ENCODE measurements around the gene RNPS1. TPM values are rescaled to one million over a fixed set of nuclear protein-coding genes. Genes with fewer than 3 reads are reported as not detected.

RNPS1 gene, protein sequence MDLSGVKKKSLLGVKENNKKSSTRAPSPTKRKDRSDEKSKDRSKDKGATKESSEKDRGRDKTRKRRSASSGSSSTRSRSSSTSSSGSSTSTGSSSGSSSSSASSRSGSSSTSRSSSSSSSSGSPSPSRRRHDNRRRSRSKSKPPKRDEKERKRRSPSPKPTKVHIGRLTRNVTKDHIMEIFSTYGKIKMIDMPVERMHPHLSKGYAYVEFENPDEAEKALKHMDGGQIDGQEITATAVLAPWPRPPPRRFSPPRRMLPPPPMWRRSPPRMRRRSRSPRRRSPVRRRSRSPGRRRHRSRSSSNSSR
- 114 TPM for total RNA-seq

DNA sequence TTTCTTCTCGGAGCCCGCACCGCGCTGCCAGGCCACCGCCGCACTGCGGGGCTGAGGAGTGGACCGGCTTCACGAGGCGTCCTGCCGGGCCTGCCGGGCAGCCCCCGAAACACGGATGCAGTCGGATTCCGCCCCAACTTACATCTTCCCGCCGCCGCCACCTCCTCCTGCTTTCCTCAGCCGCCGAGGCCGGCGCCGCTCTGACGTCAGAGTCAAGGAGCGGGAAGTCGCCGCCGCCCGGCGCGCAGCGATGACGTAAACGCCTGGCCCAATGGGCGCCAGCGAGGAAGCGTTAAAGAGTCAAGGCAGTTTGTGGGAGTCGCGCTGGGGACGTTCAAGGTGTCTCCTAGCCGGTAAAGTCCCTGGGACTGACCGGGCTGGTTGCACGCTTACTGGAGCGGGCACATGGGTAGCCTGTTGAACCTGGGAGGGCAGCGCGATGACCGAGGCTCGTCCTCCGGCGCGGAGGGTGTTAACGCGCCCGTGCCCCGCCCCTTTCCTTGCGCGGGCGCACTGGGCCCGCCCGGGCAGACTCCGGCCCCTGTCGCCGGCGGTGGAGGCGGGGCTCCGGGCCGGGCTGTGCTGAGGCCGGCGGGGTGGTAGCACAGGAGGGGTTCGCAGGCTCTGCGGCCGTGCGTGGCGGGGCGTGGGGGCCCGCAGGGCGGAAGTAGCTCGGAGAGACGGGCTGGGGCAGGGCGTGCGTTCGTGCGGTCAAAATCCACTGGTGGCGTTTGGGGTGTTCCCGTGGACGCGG lies at the start of gene RNPS1:
TSS of gene RNPS1 (minus strand) at position 214 of the 754 bp plus-strand sequence. CDS start 3,483 bp downstream, outside the sequence.
- peak; percentile 97 for DNase-seq (ENCODE audit: low spot score)

DNA sequence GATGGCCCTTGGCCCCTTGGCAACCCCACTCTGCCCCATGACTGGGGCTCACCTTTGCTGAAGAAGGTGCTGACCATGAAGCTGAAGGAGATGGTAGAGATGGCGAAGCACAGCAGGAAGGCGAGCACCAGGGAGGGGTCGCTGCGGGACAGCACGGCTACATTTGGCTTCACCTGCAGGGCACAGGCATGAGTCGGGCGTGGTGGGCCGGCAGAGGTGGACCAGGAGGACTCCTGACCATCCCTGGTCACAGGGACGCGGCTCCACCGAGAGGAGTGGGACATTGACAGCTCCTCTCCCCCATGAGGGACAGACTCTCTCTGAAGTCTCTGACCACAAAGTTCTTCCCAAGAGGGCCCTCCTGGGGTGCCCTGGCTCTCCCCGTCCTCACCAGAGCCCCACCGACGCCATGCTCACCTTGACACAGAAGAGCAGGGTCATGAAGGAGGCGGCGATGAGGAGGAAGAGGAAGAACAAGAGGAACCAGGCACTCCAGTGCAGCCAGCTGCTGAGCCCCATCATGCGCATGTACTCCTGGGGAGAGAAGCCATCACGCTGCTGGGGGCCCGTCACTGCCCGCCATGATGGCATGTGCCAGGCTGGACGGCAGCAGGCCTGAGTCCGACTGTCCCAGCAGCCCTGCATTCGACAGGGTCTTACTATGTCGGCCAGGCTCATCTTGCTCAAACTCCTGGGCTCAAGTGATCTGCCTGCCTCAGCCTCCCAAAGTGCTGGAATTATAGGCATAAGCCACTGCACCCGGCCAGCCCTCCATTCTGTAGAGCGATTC lies 49.5 kb upstream of the RNPS1 start:
- DNase-seq (ENCODE audit: low spot score) = no peak

DNA sequence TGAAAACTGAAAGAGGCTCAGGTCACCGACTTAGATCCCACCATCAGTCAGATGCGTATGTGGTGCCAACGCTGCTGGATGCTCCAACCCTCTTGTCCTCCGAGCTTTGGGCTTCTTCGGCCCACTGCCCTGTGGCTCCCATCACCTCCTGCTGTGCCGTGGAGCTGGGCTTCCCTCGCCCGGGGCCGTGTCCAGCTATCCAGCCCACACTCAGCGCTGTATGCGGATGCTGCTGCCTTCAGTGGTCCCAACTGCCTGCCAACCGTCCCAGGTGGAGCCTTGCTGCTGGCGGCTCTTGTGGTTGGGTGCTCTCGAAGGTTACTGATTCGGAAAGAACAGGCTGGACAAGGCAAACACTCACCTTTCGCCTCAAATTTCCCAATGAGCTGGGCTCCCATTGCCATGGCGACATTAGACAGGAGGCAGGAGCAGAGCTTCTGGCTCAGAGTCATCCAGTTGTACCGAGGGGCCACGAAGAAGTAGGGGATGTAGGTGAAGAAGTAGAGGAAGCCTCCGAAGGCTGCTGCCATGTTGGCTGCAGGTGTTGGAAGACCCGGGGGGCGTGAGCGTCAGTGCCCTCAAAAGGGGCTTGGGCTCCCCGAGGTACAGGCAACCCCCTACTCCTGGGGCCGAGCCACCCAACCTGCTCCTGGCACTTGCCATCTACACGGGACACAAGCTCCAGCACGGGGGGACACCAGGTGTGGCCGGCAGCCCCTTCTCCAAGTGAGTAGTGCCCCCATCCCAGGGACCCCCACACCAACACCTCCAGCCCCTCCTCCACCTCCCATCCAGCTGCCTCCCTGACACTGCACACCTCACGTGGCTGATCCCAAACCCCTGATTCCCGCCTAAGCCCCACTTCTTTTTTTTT lies 40.4 kb upstream of the RNPS1 start:
- no peak for DNase-seq (ENCODE audit: low spot score)

DNA sequence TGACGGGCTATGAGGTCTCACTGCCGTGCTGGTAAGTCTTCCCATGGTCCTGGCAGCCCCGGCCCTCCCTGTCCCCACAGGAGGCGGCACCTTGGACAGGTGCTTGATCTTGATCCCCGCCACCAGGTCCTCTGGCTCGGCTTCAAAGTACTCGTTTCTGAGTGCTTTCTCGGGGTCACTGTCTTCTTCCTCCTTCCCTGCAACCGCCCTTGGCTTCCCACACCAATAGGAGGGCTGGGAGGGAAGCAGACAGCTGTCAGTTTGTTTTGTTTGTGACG lies 31.9 kb upstream of the RNPS1 start:
- DNase-seq (ENCODE audit: low spot score) = no peak

DNA sequence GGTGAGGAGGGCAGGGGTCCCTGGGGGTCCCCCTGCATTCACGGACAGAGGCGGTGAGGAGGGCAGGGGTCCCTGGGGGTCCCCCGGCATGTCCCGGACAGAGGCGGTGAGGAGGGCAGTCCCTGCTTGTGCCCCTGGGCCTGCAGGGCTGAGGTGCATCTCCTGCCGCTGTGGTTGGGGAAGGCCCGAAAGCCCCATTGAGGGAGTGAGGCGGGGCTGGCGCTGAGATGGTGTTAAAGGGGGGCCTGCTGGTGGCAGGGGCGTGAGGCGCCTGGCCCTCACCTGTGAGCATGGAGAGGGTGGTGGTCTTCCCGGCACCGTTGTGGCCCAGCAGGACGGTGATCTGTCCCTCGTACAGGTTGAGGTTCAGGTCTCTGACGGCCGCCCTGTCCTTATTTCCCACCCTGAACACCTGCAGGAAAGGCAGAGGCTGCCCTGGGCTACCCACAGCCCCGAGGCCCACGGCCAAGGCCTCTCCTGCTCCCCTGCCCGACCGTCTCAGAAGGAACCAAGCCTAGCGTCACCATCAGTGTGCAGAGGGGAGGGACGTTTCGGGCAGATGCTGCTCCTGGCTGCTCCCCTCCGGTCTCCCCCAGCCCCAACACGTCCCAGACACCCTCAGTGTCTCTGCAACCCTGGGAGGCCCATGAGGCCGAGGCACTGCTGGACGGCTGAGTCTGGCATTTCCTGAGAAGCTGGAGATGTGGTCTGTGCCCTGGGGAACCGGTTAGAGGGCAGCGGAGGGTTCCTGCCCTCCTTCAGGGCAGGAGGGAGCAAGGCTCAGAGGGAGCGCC lies 31.4 kb upstream of the RNPS1 start:
- DNase-seq (ENCODE audit: low spot score) = no peak

DNA sequence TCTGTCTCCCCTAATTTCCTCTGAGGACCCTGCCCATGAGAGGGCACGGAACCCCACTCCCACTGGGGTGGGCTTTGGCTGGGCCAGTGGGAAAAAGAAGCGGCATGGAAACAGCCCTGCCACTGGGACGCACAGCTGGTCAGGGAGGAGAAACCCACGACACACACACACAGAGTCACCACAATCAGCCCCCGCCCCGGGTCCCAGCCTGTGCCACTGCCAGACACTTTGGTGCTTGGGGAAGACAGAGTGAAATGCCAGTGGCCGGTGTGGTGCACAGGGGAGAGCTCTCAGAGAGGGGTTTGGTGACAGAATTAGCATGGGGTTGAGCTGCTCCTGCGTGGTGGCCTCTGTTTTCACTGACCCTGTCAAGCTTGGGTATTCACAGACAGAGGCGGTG lies 30.7 kb upstream of the RNPS1 start:
- DNase-seq (ENCODE audit: low spot score) = no peak

DNA sequence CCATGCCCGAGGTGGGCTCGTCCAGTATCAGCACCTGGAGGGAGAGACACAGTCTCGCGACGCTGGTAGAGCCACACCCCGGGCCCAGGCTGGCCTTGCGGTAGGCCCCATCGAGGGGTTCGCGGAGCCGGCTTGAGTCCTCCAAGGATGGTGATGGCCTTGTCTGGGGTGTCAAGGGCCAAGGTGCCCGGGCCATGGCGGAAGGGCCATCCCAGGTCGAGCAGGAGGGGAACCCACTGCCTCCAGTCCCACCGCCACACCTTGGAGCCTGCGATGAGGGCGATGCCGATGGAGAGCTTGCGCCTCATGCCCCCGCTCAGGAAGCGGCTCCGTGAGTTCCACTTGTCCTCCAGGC lies 29.6 kb upstream of the RNPS1 start:
- DNase-seq (ENCODE audit: low spot score) = no peak

DNA sequence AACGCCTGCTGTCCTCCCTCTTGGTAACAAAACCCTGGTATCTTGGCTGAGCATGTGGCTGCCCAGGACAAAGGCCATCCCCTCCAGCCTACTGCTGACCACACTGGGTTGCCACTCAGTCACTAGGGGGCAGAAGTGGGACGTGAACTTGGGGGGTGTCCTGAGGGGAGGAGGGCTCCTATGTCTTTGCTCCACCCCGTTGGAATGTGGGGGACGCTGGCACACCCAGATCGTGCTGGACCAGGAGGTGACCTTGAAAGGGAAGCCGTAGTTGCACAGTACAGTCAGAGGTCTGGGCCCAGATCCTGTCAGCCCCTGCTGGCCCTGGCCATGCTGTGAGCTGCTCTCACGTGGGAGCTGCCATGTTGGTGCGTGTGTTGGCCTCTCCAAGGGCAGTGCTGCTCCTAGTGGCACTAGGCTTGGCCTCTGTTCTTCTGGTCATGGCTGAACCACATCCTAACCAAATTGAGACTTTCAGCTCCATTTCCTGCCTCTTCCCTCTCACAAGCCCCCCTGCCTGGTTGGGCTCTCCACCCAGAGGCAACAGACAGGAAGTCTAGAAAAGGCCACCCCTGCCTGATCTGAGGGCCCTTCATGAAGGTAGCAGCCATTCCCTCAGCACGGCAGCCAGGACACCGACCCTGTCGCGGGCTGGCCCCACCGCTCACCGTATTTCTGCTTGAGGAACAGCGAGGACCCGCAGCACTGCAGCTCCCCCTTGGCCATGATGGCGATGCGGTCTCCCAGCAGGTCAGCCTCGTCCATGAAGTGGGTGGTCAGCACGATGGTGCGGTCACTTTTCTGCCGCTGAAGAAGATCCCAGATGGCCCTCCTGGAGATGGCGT lies 29.0 kb upstream of the RNPS1 start:
- no peak for DNase-seq (ENCODE audit: low spot score)

DNA sequence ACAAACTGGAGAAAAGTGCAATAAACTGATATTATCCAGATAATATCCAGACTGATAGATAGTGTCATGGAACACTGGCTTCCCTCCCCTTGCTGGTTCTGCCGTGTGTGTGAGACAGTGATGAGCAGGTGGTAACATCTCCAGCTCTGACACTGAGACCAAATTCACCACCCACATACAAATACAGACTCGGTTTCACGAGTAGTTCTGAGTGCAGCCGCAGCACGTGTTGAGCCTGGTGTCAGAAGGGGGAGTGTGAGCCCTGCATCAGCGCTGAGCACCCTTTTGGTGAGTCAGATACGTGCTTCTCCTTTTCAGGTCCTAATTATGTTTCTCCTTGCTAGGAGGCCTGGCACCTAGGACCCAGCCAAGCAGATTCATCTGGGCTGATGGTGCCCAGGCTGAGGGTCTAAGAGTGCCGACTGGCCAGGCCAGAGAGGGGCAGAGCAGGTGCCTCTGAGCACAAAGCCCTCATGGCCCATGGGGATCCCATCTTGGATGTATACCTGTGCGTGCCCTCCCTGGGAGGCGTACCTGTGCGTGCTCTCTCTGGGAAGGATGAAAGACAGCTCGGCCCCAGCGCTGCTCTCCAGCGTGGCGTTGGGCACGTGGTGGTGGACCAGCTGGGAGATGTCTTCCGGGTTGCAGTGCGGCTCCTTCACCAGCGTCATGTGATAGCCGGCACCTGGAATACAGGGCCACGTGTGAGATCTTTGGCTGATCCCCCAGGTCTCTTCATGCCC lies 27.3 kb upstream of the RNPS1 start:
- DNase-seq (ENCODE audit: low spot score) = no peak

DNA sequence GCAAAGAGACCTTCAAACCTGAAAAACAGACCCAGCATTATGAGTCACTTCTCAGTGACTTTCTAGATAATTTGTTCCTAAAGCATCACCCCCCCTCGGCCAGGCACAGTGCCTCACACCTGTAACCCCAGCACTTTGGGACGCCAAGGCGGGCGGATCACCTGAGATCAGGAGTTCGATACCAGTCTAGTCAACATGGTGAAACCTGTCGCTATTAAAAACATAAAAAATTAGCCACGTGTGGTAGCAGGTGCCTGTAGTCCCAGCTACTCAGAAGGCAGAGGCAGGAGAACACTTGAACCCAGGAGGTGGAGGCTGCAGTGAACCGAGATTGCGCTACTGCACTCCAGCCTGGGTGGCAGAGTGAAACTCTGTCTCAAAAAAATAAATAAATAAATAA lies 24.3 kb upstream of the RNPS1 start:
- no peak for DNase-seq (ENCODE audit: low spot score)

DNA sequence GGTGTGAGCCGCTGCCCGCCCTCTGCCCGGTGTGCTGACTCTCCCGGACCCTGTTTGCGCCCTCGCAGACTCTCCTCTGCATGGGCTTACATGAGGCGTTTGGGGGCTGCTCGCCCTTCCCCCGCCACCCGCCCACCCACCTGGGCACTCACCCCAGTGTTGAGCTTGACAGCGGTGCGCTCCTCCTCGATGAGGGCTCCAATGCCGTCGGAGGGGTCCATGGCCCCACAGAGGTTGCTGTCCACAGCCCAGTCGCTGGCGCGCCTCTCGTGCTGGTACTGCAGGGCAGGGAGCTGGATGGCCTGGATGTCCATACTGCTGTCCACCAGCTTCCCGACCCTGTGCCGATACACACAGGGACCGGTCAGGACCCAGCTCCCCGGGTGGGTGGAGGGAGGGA lies 21.4 kb upstream of the RNPS1 start:
- no peak for DNase-seq (ENCODE audit: low spot score)

DNA sequence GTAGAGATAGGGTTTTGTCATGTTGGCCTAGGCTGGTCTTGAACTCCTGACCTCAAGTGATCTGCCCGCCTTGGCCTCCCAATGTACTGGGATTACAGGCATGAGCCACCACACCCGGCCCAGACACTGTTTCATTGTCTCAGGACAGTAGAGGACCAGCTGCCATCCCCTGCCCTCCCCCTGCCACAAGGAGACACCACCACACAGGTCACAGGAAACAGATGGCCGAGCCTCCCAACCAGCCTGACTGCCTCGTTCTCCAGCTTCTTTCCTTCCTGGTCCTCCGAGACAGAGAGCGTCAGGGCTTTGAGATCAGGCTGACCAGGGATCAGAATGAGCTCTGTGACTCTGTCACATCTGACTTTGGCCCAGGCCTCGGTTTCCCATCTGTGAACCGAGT lies 20.8 kb upstream of the RNPS1 start:
- DNase-seq (ENCODE audit: low spot score) = no peak

DNA sequence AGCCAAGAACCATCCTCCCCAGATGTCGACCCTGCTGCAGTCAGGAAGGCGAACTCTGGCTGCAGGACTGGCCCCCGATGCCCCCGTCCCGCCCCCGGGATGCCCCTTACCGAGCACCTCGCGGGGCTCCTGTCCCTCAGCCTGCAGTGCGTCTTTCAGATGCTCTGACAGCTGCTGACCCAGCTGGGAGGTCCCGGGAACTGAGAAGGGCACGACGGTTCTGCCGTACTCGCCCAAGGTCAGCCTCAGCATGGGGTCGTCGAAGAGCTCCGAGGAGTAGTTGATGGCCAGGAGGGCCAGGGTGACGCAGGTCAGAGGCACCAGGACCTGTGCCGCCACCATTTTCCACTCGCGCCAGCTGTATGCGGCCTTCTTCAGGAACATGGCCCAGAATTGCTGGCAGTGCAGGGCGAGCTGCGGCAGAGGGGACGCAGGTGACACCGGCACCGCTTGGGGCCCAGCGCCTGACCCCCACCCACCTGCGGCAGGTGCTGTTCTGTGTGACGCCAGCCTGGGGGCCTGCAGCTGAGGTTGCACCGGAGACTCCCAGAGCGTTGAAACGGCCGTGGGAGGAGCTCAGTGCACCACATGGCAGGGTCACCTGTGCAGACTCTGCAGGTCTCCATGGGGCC lies 20.1 kb upstream of the RNPS1 start:
- no peak for DNase-seq (ENCODE audit: low spot score)

DNA sequence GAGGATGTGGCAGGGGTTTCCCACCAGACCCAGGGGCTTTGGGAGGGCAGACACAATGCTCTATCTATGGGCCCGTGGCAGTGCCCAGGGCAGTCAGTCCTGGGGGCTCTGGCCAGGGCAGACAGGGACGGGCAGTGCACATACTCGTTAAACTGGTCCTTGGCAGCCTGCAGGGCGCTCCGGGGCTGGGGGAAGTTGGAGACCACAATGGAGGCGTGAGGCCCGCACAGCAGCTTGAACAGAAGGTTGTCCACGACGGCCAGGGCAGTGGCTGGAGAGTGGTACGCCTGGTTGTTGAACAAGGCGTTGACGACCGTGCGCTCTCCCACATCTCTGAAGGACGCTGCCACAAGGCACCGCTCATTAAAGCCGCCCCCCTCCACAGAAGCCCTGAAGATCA lies 18.6 kb upstream of the RNPS1 start:
- DNase-seq (ENCODE audit: low spot score) = no peak

DNA sequence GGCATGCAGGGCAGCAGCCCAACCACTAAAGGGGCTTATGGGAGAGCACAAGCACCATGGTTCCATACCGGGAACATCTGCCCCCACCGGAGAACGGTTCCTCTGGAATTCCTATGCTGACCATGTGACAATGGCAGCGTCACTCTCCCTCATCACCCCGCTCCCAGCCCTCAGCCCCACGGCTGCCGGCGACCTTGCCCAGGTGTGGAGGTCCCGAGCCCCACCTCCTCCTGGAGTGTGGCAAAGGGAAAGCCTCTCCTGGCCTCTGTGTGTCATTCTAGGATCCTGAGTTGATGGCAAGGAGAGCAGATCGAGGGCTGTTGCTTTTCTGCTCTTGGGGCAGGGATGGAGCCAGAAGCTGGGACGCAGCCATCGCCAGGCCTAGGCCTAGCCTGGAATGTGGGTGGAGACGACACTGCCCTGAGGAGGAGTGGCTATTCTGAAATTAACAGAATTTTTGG lies 17.8 kb upstream of the RNPS1 start:
- no peak for DNase-seq (ENCODE audit: low spot score)

DNA sequence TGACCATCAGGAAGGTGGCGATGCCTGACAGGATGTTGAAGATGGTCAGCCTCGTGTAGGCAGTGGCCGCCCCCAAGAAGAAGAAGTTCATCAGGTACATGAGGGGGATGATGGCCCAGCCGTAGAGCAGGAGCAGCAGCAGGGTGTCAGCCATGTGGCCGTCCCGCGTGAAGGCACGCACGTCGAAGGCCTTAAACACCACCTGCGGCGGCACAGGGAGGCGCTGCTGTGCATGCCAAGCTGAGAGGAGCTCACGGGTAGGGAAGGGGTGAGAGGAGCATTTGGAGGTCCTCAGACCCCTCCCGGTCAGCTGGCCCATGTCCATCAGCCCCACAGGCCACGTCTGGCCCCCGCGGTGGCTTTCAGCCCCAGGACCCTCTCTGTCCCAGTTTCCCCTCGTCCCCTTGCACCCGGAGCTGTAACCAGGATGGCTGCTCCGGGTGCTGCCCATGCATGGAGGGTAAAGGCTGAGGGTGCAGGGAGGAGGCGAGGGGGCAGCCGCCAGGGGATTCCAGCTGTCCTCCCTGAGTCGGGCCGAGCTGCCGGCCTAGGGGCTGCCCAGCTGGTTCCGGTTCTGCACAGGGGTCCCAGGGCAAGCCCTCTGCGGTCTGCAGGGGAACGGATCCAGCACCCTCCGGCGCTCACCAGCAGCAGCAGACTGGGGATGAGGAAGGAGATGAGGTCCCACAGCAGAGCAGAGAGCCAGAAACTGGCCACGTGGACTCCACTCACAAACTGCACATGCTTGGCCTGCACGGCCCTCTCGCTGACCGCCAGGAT lies 17.1 kb upstream of the RNPS1 start:
- no peak for DNase-seq (ENCODE audit: low spot score)

DNA sequence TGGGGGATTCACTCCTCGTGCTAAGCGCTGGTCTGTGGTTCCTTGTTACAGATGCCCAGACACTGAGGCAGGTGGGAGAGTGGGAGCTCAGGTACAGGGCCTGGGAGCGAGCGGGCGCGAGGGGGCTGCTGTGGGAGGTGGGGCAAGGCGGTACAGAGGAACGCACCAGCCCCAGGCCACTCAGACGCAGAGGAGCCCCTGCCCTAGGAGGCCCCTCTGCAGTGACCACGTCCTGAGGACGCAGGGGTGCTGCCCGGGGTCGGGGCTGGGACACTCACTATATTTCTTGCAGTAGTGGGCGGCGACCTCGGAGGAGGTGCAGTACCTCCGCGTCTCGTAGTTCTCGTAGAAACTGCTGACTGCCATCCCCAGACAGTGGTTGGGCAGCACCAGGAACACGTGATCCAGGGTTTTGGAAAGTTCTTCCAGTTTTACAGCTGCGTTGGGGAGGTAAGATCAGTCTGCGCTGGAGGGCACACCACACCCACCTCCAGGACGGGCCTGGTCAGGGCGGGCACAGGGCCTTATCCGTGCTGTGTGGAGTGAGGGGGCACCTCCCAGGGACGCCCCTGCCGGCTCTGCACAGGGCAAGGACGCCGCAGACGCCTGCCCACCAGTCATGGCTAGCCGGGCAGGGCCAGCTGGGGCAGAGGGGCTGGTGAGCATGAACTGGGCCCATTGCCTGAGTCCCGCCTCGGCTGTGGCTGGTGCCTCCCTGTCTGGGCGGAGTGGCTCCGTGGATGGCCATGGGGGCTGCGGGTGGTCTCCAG lies 16.3 kb upstream of the RNPS1 start:
- no peak for DNase-seq (ENCODE audit: low spot score)
